ENCODE measurements around the gene OOSP3. TPM values are rescaled to one million over a fixed set of nuclear protein-coding genes. Genes with fewer than 3 reads are reported as not detected.

Gene OOSP3
- polyA plus RNA-seq, 1 donor from 2014 or later, result not detected

DNA sequence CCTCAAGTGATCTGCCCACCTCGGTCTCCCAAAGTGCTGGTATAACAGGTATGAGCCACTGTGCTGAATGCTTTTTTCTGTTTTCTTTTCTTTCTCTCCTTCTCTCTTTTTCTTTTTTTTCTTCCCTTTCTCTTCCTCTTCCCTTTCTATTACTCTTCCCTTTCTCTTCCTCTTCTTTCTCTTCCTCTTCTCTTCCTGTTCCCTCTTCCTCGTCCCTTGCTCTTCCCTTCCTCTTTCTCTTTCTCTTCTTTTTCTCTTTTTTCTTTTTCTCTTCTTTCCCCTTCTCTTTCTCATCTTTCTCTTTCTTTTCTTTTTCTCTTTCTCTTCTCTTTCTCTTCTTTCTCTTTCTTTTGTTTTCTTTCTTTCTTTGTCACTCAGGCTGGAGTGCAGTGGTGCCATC lies 60.9 kb downstream of the OOSP3 start:
- no peak overlapping the region for H3K27ac ChIP-seq (ENCODE audit: low read length)
- no peak overlapping the region for H2AFZ ChIP-seq (ENCODE audit: low read depth, low read length)
- no peaks in the 10 kb centered on the region for H3K27me3 ChIP-seq (ENCODE audit: insufficient read depth, low read depth, low read length)
- H3K4me2 ChIP-seq (ENCODE audit: low read length), result no peak overlapping the region
- H3F3A ChIP-seq (ENCODE audit: insufficient read depth, low read length, poor library complexity, severe bottlenecking), result no peaks in the 10 kb centered on the region
- H3K9me3 ChIP-seq (ENCODE audit: low read length), result no peaks in the 10 kb centered on the region
- no peaks in the 10 kb centered on the region for H3K79me2 ChIP-seq (replicated peaks; ENCODE audit: insufficient read depth, low read length)
- H3K9ac ChIP-seq (ENCODE audit: low read length), result no peak overlapping the region
- no peaks in the 10 kb centered on the region for H4K20me1 ChIP-seq (ENCODE audit: insufficient read depth)
- TF ChIP-seq TAF1 (IDR thresholded peaks at IDR 0.05; ENCODE audit: low read depth) (no peak), POLR2AphosphoS5 (IDR thresholded peaks at IDR 0.05) (no peak), SMC3 (conservative IDR thresholded peaks at IDR 0.05; ENCODE audit: poor library complexity) (no peak)
- TF ChIP-seq, protein P1, sequence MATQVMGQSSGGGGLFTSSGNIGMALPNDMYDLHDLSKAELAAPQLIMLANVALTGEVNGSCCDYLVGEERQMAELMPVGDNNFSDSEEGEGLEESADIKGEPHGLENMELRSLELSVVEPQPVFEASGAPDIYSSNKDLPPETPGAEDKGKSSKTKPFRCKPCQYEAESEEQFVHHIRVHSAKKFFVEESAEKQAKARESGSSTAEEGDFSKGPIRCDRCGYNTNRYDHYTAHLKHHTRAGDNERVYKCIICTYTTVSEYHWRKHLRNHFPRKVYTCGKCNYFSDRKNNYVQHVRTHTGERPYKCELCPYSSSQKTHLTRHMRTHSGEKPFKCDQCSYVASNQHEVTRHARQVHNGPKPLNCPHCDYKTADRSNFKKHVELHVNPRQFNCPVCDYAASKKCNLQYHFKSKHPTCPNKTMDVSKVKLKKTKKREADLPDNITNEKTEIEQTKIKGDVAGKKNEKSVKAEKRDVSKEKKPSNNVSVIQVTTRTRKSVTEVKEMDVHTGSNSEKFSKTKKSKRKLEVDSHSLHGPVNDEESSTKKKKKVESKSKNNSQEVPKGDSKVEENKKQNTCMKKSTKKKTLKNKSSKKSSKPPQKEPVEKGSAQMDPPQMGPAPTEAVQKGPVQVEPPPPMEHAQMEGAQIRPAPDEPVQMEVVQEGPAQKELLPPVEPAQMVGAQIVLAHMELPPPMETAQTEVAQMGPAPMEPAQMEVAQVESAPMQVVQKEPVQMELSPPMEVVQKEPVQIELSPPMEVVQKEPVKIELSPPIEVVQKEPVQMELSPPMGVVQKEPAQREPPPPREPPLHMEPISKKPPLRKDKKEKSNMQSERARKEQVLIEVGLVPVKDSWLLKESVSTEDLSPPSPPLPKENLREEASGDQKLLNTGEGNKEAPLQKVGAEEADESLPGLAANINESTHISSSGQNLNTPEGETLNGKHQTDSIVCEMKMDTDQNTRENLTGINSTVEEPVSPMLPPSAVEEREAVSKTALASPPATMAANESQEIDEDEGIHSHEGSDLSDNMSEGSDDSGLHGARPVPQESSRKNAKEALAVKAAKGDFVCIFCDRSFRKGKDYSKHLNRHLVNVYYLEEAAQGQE (IDR thresholded peaks at IDR 0.05; ENCODE audit: borderline replicate concordance), result no peak
- TF ChIP-seq, protein P2, sequence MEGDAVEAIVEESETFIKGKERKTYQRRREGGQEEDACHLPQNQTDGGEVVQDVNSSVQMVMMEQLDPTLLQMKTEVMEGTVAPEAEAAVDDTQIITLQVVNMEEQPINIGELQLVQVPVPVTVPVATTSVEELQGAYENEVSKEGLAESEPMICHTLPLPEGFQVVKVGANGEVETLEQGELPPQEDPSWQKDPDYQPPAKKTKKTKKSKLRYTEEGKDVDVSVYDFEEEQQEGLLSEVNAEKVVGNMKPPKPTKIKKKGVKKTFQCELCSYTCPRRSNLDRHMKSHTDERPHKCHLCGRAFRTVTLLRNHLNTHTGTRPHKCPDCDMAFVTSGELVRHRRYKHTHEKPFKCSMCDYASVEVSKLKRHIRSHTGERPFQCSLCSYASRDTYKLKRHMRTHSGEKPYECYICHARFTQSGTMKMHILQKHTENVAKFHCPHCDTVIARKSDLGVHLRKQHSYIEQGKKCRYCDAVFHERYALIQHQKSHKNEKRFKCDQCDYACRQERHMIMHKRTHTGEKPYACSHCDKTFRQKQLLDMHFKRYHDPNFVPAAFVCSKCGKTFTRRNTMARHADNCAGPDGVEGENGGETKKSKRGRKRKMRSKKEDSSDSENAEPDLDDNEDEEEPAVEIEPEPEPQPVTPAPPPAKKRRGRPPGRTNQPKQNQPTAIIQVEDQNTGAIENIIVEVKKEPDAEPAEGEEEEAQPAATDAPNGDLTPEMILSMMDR (IDR thresholded peaks at IDR 0.05; ENCODE audit: poor library complexity, severe bottlenecking), result no peak
- H3K9me2 ChIP-seq (ENCODE audit: insufficient read depth, low read length), result no peaks in the 10 kb centered on the region
- H3K36me3 ChIP-seq (ENCODE audit: insufficient read depth, low read length), result no peaks in the 10 kb centered on the region
- no peak overlapping the region for H3K4me3 ChIP-seq (ENCODE audit: low read length)

DNA sequence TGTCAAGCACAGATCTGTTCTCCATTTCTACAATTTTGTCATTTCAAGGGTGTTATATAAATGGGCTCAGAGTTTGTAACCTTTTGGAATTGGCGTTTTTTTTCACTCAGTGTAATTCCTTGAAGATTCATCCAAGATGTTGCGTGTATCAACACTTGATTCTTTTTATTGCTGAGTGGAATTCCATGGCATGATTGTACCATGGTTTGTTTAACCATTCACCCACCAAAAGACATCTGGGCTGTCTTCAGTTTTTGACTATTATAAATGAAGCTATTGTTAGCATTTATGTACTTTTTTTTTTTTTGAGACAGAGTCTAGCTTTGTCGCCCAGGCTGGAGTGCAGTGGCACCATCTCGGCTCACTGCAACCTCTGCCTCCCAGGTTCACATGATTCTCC lies 62.5 kb downstream of the OOSP3 start:
- H3K4me3 ChIP-seq (ENCODE audit: low read length), result no peak overlapping the region
- no peaks in the 10 kb centered on the region for H3K36me3 ChIP-seq (ENCODE audit: insufficient read depth, low read length)
- TF ChIP-seq, protein P2 (IDR thresholded peaks at IDR 0.05; ENCODE audit: poor library complexity, severe bottlenecking), result no peak
- no peak for TF ChIP-seq POLR2AphosphoS5 (IDR thresholded peaks at IDR 0.05)
- TF ChIP-seq, protein P1 (IDR thresholded peaks at IDR 0.05; ENCODE audit: borderline replicate concordance), result no peak
- no peak for TF ChIP-seq EP300 (conservative IDR thresholded peaks at IDR 0.05; ENCODE audit: poor library complexity, severe bottlenecking)
- TF ChIP-seq RAD21 (conservative IDR thresholded peaks at IDR 0.05), result no peak
- TF ChIP-seq EZH2 (IDR thresholded peaks at IDR 0.05; ENCODE audit: borderline replicate concordance, insufficient read depth, low read length, poor library complexity, severe bottlenecking), result no peak
- no peak for TF ChIP-seq SMC3 (conservative IDR thresholded peaks at IDR 0.05; ENCODE audit: poor library complexity)
- TF ChIP-seq MXI1 (conservative IDR thresholded peaks at IDR 0.05; ENCODE audit: poor library complexity, severe bottlenecking), result no peak
- no peak for TF ChIP-seq TAF1 (IDR thresholded peaks at IDR 0.05; ENCODE audit: low read depth)
- H4K20me1 ChIP-seq (ENCODE audit: insufficient read depth), result no peaks in the 10 kb centered on the region
- no peaks in the 10 kb centered on the region for H3K9me2 ChIP-seq (ENCODE audit: insufficient read depth, low read length)
- H3K27ac ChIP-seq (ENCODE audit: low read length), result no peak overlapping the region
- no peaks in the 10 kb centered on the region for H3K27me3 ChIP-seq (ENCODE audit: insufficient read depth, low read depth, low read length)
- no peaks in the 10 kb centered on the region for H3K9me3 ChIP-seq (ENCODE audit: low read length)
- H3K4me2 ChIP-seq (ENCODE audit: low read length), result no peak overlapping the region
- no peak overlapping the region for H2AFZ ChIP-seq (ENCODE audit: low read depth, low read length)
- H3F3A ChIP-seq (ENCODE audit: insufficient read depth, low read length, poor library complexity, severe bottlenecking), result no peaks in the 10 kb centered on the region
- no peak overlapping the region for H3K9ac ChIP-seq (ENCODE audit: low read length)
- H3K79me2 ChIP-seq (replicated peaks; ENCODE audit: insufficient read depth, low read length), result no peaks in the 10 kb centered on the region
